Activated naive CD4-positive, alpha-beta T cell treated with anti-CD3 and anti-CD28 coated beads, Interleukin-2, amount 10 ng/mL, durations not matched to agents 7 days and 5 days (primary cell): ENCODE results near the gene KLHDC9.
A peak's percentile ranks its signal among the peaks of the same experiment; 100 is the strongest.

Source experiments
- CTCF ChIA-PET: fragments of 350-600 bp; sonication (Branson Sonifier 250); formaldehyde crosslinking; loops from one replicate; lab custom pipeline; 2021; ENCODE audit warnings: antibody characterized with exemption; lab: Charles Lee
- DNase-seq: peaks from one replicate; pipeline ENCODE4 v3.0.0-alpha.2; 2020
- H3K27ac Mint-ChIP-seq: one replicate; pipeline ENCODE4 v1.8.0; 2021; ENCODE audit warnings: mild to moderate bottlenecking, moderate library complexity, mixed read lengths
- H3K27me3 Mint-ChIP-seq: one replicate; pipeline ENCODE4 v1.8.0; 2021; ENCODE audit warnings: mild to moderate bottlenecking, mixed read lengths
- H3K36me3 Mint-ChIP-seq: one replicate; pipeline ENCODE4 v1.8.0; 2021; ENCODE audit warnings: mixed read lengths
- H3K4me1 Mint-ChIP-seq: one replicate; pipeline ENCODE4 v1.8.0; 2021; ENCODE audit warnings: mixed read lengths
- H3K4me3 Mint-ChIP-seq: one replicate; pipeline ENCODE4 v1.8.0; 2021; ENCODE audit warnings: mild to moderate bottlenecking, moderate library complexity, mixed read lengths
- H3K9me3 Mint-ChIP-seq: one replicate; pipeline ENCODE4 v1.8.0; 2021; ENCODE audit warnings: mixed read lengths

The KLHDC9 gene

DNA sequence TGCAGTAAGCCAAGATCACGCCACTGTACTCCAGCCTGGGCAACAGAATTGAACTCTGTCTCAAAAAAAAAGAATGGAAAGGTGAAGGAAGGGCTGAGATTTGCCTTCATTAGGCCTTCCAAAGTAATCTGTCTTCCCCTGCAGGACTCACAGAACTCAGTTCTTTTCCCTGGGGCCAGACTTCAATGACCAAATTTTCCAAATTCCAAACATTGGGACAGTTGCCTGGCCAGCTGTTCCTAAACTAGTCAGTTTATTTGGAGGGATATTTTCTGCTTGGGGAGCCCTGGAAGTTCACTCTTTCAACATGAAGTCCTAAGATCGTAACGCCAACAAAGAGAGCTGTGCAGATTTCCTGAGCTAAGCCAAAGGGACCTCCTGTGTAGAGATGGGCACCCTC is 39.7 kb downstream of the KLHDC9 start:
- peaks cover 3% of the 10 kb centered on the region for H3K36me3 Mint-ChIP-seq
- H3K4me3 Mint-ChIP-seq, result no peak overlapping the region
- no peak overlapping the region for H3K27ac Mint-ChIP-seq
- CTCF ChIA-PET, result interaction anchor here (0.9 to 3.7 kb wide), 7 partner anchors 20 to 140 kb away, joined by 3 to 12 read pairs (median 4); partner anchors contain the start of genes F11R, NIT1, PFDN2 and USF1
- H3K4me1 Mint-ChIP-seq, result peaks cover 10% of the 10 kb centered on the region
- DNase-seq, result no peak
- no peaks in the 10 kb centered on the region for H3K27me3 Mint-ChIP-seq
- no peaks in the 10 kb centered on the region for H3K9me3 Mint-ChIP-seq

DNA sequence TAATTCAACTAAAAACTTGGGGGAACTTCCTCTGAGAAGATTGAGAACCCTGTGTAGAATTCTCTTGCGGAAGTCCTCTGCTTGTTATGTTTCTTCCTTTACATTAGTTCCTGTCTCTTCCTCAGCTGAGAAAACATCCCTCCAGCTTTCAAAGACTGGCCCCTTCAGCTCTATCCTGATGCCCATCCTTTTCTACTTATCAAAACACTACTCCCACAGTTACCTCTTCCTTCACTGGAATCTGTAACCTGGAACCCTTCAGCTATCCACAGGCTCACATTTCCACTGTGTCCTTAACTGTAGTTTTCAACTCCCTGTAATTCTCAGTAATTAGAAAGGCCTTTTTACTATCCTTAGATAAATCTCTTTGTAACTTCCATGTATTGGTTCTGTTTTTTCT is 40.3 kb downstream of the KLHDC9 start:
- Mint-ChIP-seq H3K27ac (peak overlapping the region; percentile 10), H3K27me3 (no peaks in the 10 kb centered on the region), H3K9me3 (no peaks in the 10 kb centered on the region), H3K4me1 (peaks cover 10% of the 10 kb centered on the region), H3K36me3 (peaks cover 3% of the 10 kb centered on the region), H3K4me3 (no peak overlapping the region)
- CTCF ChIA-PET, result interaction anchor here (0.9 to 3.7 kb wide), 8 partner anchors 11 to 141 kb away, joined by 3 to 12 read pairs (median 4); partner anchors contain the start of genes F11R, NIT1, PFDN2 and USF1
- no peak for DNase-seq

DNA sequence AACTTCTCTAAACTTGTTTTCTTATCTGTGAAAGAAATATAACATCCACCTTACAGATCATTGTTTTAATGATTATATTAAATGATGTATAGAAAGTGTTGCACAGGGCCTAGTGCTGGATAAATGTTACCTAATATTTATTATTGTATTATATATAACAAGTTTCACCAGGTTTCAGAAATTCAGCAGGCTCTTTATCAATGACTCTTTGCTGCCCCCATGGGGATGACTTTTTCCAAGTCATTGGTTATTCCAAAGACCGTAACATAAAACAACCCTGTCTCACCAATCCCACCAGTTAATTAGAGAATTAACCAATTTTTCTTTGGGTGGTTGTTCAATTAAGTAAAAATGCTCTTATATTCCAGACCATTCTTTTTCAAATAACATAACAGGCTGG is 41.6 kb downstream of the KLHDC9 start:
- Mint-ChIP-seq H3K4me3 (no peak overlapping the region), H3K36me3 (peaks cover 3% of the 10 kb centered on the region), H3K27ac (no peak overlapping the region), H3K9me3 (no peaks in the 10 kb centered on the region), H3K4me1 (peaks cover 10% of the 10 kb centered on the region), H3K27me3 (no peaks in the 10 kb centered on the region)
- DNase-seq, result peak; percentile 63
- CTCF ChIA-PET, result interaction anchor here (0.6 to 2.8 kb wide), 12 partner anchors 9 to 142 kb away, joined by 3 to 12 read pairs (median 4); no protein-coding TSS in a partner anchor

- Mint-ChIP-seq H3K9me3 (no peaks in the 10 kb centered on the region), H3K4me1 (peaks cover 5% of the 10 kb centered on the region), H3K27me3 (no peaks in the 10 kb centered on the region), H3K4me3 (no peak overlapping the region), H3K36me3 (no peaks in the 10 kb centered on the region), H3K27ac (no peak overlapping the region)
- CTCF ChIA-PET, result interaction anchor here (0.7 to 2.2 kb wide), 14 partner anchors 13 to 240 kb away, joined by 3 to 9 read pairs (median 4); partner anchors contain the start of gene ARHGAP30
- no peak for DNase-seq
Measured at GRCh38 chr1:161140755-161141400, 42.7 kb downstream of the KLHDC9 start.

- Mint-ChIP-seq H3K9me3 (no peaks in the 10 kb centered on the region), H3K4me3 (no peak overlapping the region), H3K27ac (no peak overlapping the region), H3K27me3 (no peaks in the 10 kb centered on the region), H3K4me1 (no peaks in the 10 kb centered on the region), H3K36me3 (no peaks in the 10 kb centered on the region)
- DNase-seq, result no peak
- CTCF ChIA-PET, result no interaction called here
Measured at GRCh38 chr1:161145832-161146231, 47.7 kb downstream of the KLHDC9 start.
